Karpas-422 (cell line): ENCODE data around the gene GIPC1. TPM values are rescaled to one million over a fixed set of nuclear protein-coding genes. Genes with fewer than 3 reads are reported as not detected.
A peak's percentile ranks its signal among the peaks of the same experiment; 100 is the strongest.

Source experiments
- DNase-seq: peaks from one replicate; pipeline ENCODE4 v3.0.0-alpha.2; 2015
- H2AFZ ChIP-seq: fragments of 200-600 bp; sonication (generic); 2 replicates; pipeline ENCODE4 v1.6.1; 2014; ENCODE audit warnings: antibody characterized with exemption, low read length, mixed read lengths
- H3K27ac ChIP-seq: fragments of 200-600 bp; sonication (generic); 2 replicates; pipeline ENCODE4 v1.5.1; 2014; ENCODE audit warnings: mild to moderate bottlenecking, low read length, moderate library complexity
- H3K27me3 ChIP-seq: fragments of 200-600 bp; sonication (generic); 2 replicates; pipeline ENCODE4 v1.6.1; 2014; ENCODE audit warnings: low read length, mixed read lengths
- H3K36me3 ChIP-seq: fragments of 200-600 bp; sonication (generic); 2 replicates; pipeline ENCODE4 v1.6.1; 2014; ENCODE audit warnings: low read length, mixed read lengths; ENCODE audit not compliant: insufficient read depth
- H3K4me1 ChIP-seq: fragments of 200-600 bp; sonication (generic); 2 replicates; pipeline ENCODE4 v1.6.1; 2014; ENCODE audit warnings: mild to moderate bottlenecking, low read length, mixed read lengths
- H3K4me2 ChIP-seq: fragments of 200-600 bp; sonication (generic); 2 replicates; pipeline ENCODE4 v1.6.1; 2014; ENCODE audit warnings: low read length, low read depth, mild to moderate bottlenecking; ENCODE audit not compliant: poor library complexity, severe bottlenecking
- H3K4me3 ChIP-seq: fragments of 200-600 bp; sonication (generic); 2 replicates; pipeline ENCODE4 v1.5.1; 2014; ENCODE audit warnings: mild to moderate bottlenecking, antibody characterized with exemption, low read length, mixed read lengths
- H3K79me2 ChIP-seq: fragments of 200-600 bp; sonication (generic); 2 replicates; pipeline ENCODE4 v1.6.1; 2014; ENCODE audit warnings: mild to moderate bottlenecking, low read length, mixed read lengths
- H3K9ac ChIP-seq: fragments of 200-600 bp; sonication (generic); 2 replicates; pipeline ENCODE4 v1.6.0; 2014; ENCODE audit warnings: low read length
- H3K9me2 ChIP-seq: fragments of 200-600 bp; sonication (generic), shearing (Covaris generic); replicated peaks from 2 replicates; pipeline ENCODE4 v1.6.0; 2014; ENCODE audit warnings: mild to moderate bottlenecking, low read length, moderate library complexity; ENCODE audit not compliant: insufficient read depth
- H3K9me3 ChIP-seq: fragments of 300-700, 200-600 bp; sonication (generic); 2 replicates; pipeline ENCODE4 v1.6.1; 2014; ENCODE audit warnings: low read length, mixed read lengths
- H4K20me1 ChIP-seq: fragments of 200-600 bp; sonication (generic); 2 replicates; pipeline ENCODE4 v1.6.1; 2014; ENCODE audit warnings: mild to moderate bottlenecking, antibody characterized with exemption, low read length, low read depth; ENCODE audit not compliant: insufficient read depth
- total RNA-seq: library from RNA; depleted of rRNA; stranded (reverse); fragments of >200 nt; shearing (Covaris generic); gene quantifications from 2 replicates; pipeline ENCODE4 v1.2.3, GENCODE V29; 2014; ENCODE audit warnings: low replicate concordance

Gene GIPC1
- total RNA-seq, 1 experiment from 2014 or later = 1.9 TPM

GRCh38 chr19:14479309-14479974 is 16.5 kb downstream of the GIPC1 start:
- H3K9me3 ChIP-seq = no peaks in the 10 kb centered on the region
- no peak overlapping the region for H3K4me2 ChIP-seq
- no peaks in the 10 kb centered on the region for H3K27me3 ChIP-seq
- no peak overlapping the region for H3K9ac ChIP-seq
- DNase-seq = no peak
- no peak overlapping the region for H2AFZ ChIP-seq
- no peaks in the 10 kb centered on the region for H3K9me2 ChIP-seq
- no peak overlapping the region for H3K27ac ChIP-seq
- H3K4me3 ChIP-seq = no peak overlapping the region
- no peaks in the 10 kb centered on the region for H3K79me2 ChIP-seq
- H3K36me3 ChIP-seq = no peaks in the 10 kb centered on the region
- H3K4me1 ChIP-seq = peaks cover 22% of the 10 kb centered on the region
- 0 out of 2 replicates have a peak, but pooled peaks cover 5% of the 10 kb centered on the region for H4K20me1 ChIP-seq

- Histone ChIP-seq H3K4me3 (no peak overlapping the region), H3K9ac (no peak overlapping the region), H3K36me3 (no peaks in the 10 kb centered on the region), H2AFZ (no peak overlapping the region), H3K27me3 (no peaks in the 10 kb centered on the region), H3K27ac (no peak overlapping the region), H3K9me2 (no peaks in the 10 kb centered on the region), H3K4me2 (no peak overlapping the region), H3K9me3 (no peaks in the 10 kb centered on the region), H4K20me1 (0 out of 2 replicates have a peak, but pooled peaks cover 5% of the 10 kb centered on the region), H3K79me2 (no peaks in the 10 kb centered on the region), H3K4me1 (peaks cover 22% of the 10 kb centered on the region)
- DNase-seq = no peak
Measured at GRCh38 chr19:14478113-14478545, 17.8 kb downstream of the GIPC1 start.

- no peak overlapping the region for H3K9ac ChIP-seq
- H3K4me3 ChIP-seq = no peak overlapping the region
- H3K79me2 ChIP-seq = no peaks in the 10 kb centered on the region
- no peak overlapping the region for H3K27ac ChIP-seq
- no peak overlapping the region for H2AFZ ChIP-seq
- DNase-seq = no peak
- H4K20me1 ChIP-seq = 0 out of 2 replicates have a peak, but pooled peaks cover 5% of the 10 kb centered on the region
- H3K27me3 ChIP-seq = no peaks in the 10 kb centered on the region
- H3K4me2 ChIP-seq = no peak overlapping the region
- H3K9me3 ChIP-seq = no peaks in the 10 kb centered on the region
- H3K36me3 ChIP-seq = no peaks in the 10 kb centered on the region
- no peaks in the 10 kb centered on the region for H3K9me2 ChIP-seq
- H3K4me1 ChIP-seq = peaks cover 22% of the 10 kb centered on the region
Measured at GRCh38 chr19:14477418-14478112, 18.4 kb downstream of the GIPC1 start.

DNA sequence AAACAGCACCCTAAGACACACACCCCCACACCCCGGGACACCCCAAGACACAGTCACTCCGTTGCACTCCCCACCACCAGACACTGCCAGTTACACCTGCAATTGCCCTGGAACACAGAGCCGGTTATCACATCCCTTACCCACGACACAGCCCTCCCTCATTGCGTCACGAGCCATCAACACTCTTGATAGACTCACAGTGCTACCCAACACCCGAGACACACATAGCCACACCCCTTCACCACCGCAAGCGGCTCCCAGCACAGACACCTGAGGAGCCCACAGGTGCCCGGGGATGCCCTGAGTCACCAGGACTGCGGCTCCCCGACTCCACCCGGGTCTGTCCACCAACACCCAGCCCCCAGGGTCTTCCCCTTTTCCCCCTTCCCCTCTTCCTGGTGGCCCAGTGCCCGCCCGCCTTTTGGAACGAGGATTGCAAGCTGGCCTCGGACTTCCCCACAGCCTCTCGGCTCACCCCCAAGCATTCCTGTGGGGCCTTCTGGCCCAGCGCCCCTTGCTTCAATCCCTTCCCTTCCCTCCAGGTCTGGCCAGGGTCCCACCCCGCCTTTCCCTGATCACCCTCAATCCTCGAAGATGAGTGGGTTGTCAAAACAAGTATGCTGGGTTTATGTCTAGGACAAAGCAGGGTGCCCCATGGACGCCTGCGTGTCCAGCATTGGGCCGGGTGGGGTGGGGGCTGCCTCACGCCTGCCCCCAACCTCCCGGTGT is 19.1 kb downstream of the GIPC1 start:
- no peak overlapping the region for H3K4me2 ChIP-seq
- H3K9ac ChIP-seq = no peak overlapping the region
- DNase-seq = peak; percentile 73
- no peaks in the 10 kb centered on the region for H3K36me3 ChIP-seq
- H3K79me2 ChIP-seq = no peaks in the 10 kb centered on the region
- H3K9me2 ChIP-seq = no peaks in the 10 kb centered on the region
- no peak overlapping the region for H3K4me3 ChIP-seq
- H3K27me3 ChIP-seq = no peaks in the 10 kb centered on the region
- H3K9me3 ChIP-seq = no peaks in the 10 kb centered on the region
- H3K27ac ChIP-seq = no peak overlapping the region
- peaks cover 22% of the 10 kb centered on the region for H3K4me1 ChIP-seq
- no peak overlapping the region for H2AFZ ChIP-seq
- 0 out of 2 replicates have a peak, but pooled peaks cover 5% of the 10 kb centered on the region for H4K20me1 ChIP-seq

DNA sequence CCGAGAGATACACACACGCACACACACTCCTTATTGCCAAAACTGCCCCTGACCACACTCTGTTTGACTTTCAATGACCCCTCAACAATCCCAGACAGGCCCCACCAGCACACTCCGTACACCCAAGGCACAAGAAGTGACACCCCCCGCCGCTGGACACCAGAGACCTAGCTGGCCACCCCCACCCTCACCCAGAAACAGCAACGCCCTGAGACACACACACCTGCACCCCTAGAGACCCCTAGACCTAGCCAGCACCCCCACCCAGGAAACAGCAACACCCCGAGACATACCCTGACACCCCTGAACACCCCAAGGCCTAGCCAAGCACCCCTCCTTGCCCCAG is 19.6 kb downstream of the GIPC1 start:
- no peaks in the 10 kb centered on the region for H3K79me2 ChIP-seq
- H3K4me2 ChIP-seq = no peak overlapping the region
- no peaks in the 10 kb centered on the region for H3K9me3 ChIP-seq
- no peaks in the 10 kb centered on the region for H3K9me2 ChIP-seq
- no peaks in the 10 kb centered on the region for H3K36me3 ChIP-seq
- no peak for DNase-seq
- H3K27me3 ChIP-seq = no peaks in the 10 kb centered on the region
- no peak overlapping the region for H3K9ac ChIP-seq
- no peak overlapping the region for H3K4me3 ChIP-seq
- 0 out of 2 replicates have a peak, but pooled peaks cover 5% of the 10 kb centered on the region for H4K20me1 ChIP-seq
- no peak overlapping the region for H3K27ac ChIP-seq
- peaks cover 22% of the 10 kb centered on the region for H3K4me1 ChIP-seq
- no peak overlapping the region for H2AFZ ChIP-seq

DNA sequence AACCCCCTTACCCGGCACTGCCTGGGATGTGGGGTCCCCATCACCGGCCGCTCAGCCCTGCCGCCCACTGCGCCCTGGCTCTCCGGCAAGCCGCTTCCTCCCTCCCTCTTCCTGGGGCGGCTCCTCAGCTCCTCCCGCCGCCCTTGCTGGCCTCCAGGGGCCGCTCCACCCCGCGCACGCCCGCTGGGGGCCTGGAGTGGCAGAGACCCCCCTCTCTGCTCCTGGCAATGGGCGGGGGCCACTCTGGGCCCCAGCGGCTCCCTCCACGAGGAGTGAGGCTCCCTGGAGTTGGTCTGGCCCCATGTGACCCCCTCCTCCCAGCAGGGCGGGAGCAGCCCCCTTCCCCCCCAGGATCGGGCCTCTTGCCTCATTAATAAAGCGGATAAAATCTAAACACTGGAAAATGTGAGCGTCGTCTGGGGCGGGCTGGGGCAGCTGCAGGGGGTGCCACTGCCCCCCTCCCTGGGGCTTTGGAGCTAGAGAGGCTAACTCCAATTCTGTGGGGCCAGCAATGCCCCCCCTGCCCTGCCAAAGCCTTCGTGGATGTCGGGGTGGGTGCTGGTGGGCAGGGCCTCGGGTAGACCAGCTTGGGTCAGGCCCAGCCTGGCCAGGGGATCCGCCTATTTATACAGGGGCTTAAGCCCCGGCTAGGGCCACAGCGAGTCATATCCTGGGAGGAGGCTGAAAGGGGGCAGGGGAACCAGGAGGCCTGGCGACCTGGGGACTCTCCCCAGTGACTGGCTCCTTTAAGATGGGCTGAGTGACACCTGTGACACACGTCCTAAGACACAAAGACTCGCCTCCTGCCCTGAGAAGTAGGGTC is 20.5 kb downstream of the GIPC1 start, which contains the start of gene PTGER1:
Gene PTGER1 (minus strand): TSS at position 104 of the 823 bp plus-strand sequence. CDS start 1,034 bp downstream, outside the sequence.
- Histone ChIP-seq H2AFZ (no peak within 1 kb of the TSS), H3K9me2 (no peaks in the 10 kb centered on the region), H3K36me3 (no peaks in the 10 kb centered on the region), H3K4me3 (no peak within 1 kb of the TSS), H3K9me3 (no peaks in the 10 kb centered on the region), H3K79me2 (no peaks in the 10 kb centered on the region), H3K4me2 (no peak within 1 kb of the TSS), H3K27ac (no peak within 1 kb of the TSS), H3K4me1 (peaks cover 22% of the 10 kb centered on the region), H4K20me1 (0 out of 2 replicates have a peak, but pooled peaks cover 5% of the 10 kb centered on the region), H3K27me3 (no peaks in the 10 kb centered on the region), H3K9ac (no peak within 1 kb of the TSS)
- DNase-seq = no peak

GRCh38 chr19:14474827-14475226 is 21.1 kb downstream of the GIPC1 start:
- Histone ChIP-seq H3K9me2 (no peaks in the 10 kb centered on the region), H3K9me3 (no peaks in the 10 kb centered on the region), H3K9ac (no peak overlapping the region), H3K4me1 (peaks cover 16% of the 10 kb centered on the region), H4K20me1 (0 out of 2 replicates have a peak, but pooled peaks cover 5% of the 10 kb centered on the region), H3K4me2 (no peak overlapping the region), H2AFZ (no peak overlapping the region), H3K27me3 (no peaks in the 10 kb centered on the region), H3K4me3 (no peak overlapping the region), H3K36me3 (no peaks in the 10 kb centered on the region), H3K79me2 (no peaks in the 10 kb centered on the region), H3K27ac (no peak overlapping the region)
- DNase-seq = no peak
